Retinal pigment epithelial cell (primary cell): ENCODE results near the gene TRIM50.
"Not testable (repeated sequence)": the region's sequence is repeated elsewhere in the genome, so short reads cannot be mapped to it uniquely, and the experiment has no call there.

Experiments used
- DNase-seq: peaks from one replicate; pipeline ENCODE4 v3.0.0-alpha.2; 2010; ENCODE audit warnings: low read depth
- H3K4me3 ChIP-seq: 2 replicates; pipeline ENCODE4 v1.5.1; 2011; ENCODE audit warnings: mild to moderate bottlenecking, low read length, control low read depth, moderate library complexity
- CTCF ChIP-seq: conservative IDR thresholded peaks from 2 replicates; pipeline ENCODE4 v1.5.1; 2011; ENCODE audit warnings: low read depth, low read length, control low read depth, inconsistent platforms

TRIM50 gene

GRCh38 chr7:73316521-73316920 lies 11.4 kb downstream of the TRIM50 start:
- no peak overlapping the region for H3K4me3 ChIP-seq
- no peak for TF ChIP-seq CTCF
- DNase-seq, result no peak

GRCh38 chr7:73314271-73314670 lies 13.6 kb downstream of the TRIM50 start:
- no peak for TF ChIP-seq CTCF
- no peak for DNase-seq
- no peak overlapping the region for H3K4me3 ChIP-seq

- TF ChIP-seq CTCF, result no peak
- no peak overlapping the region for H3K4me3 ChIP-seq
- DNase-seq, result no peak
These were observed 14.4 kb downstream of the TRIM50 start for GRCh38 chr7:73313521-73313906.

- no peak for DNase-seq
- no peak for TF ChIP-seq CTCF
- H3K4me3 ChIP-seq, result no peak overlapping the region
These were observed 14.9 kb downstream of the TRIM50 start for GRCh38 chr7:73312831-73313520.

- H3K4me3 ChIP-seq, DNase-seq: not testable (repeated sequence)
These were observed 16.5 kb downstream of the TRIM50 start for GRCh38 chr7:73311421-73311820.

GRCh38 chr7:73308665-73309214 lies 19.1 kb downstream of the TRIM50 start, which contains the start of gene NSUN5:
Gene NSUN5 (minus strand): TSS chr7:73308826. CDS start chr7:73308790, 36 bp downstream.
- H3K4me3 ChIP-seq, result peak within 1 kb of the TSS; percentile 67
- no peak for TF ChIP-seq CTCF
- peak; percentile 15 for DNase-seq

- no peak for TF ChIP-seq CTCF
- H3K4me3 ChIP-seq, result peak overlapping the region; percentile 67
- no peak for DNase-seq
These were observed 19.7 kb downstream of the TRIM50 start for GRCh38 chr7:73308074-73308664.
